GM12878 (cell line): ENCODE measurements around the gene CAMTA1. TPM values are rescaled to one million over a fixed set of nuclear protein-coding genes. Genes with fewer than 3 reads are reported as not detected.

ENCODE experiments used
- ATAC-seq: fragments of 200-7000 bp; cut with Tn5 transposase; 3 replicates; pipeline ENCODE4 v1.9.1; 2020; ENCODE audit warnings: mild to moderate bottlenecking, moderate library complexity
- BruUV-seq: library from RNA; stranded (reverse); fragments of 400-500 nt; replicated peaks from 2 replicates; lab custom pipeline; 2021; lab: Mats Ljungman, UMichigan
- CTCF ChIA-PET: fragments of 300-600 bp; sonication (Branson Sonifier 250); formaldehyde crosslinking; extraction: SDS; loops from one replicate; lab custom pipeline; 2021; ENCODE audit warnings: inconsistent platforms; lab: Yijun Ruan, JAX
- POLR2A ChIA-PET: fragments of 350-600 bp; formaldehyde crosslinking; extraction: SDS; loops from one replicate; lab custom pipeline; 2021; ENCODE audit warnings: inconsistent platforms; lab: Charles Lee
- RAD21 ChIA-PET: fragments of 300-600 bp; sonication (Branson Sonifier 250); formaldehyde crosslinking; loops from one replicate; lab custom pipeline; 2023; ENCODE audit warnings: antibody characterized with exemption; ENCODE audit not compliant: unreplicated experiment; lab: Charles Lee
- SMC1A ChIA-PET: fragments of 300-600 bp; sonication (Branson Sonifier 250); formaldehyde crosslinking; loops from one replicate; lab custom pipeline; 2023; ENCODE audit not compliant: unreplicated experiment, uncharacterized antibody; lab: Charles Lee
- DNase-seq: peaks from one replicate; pipeline ENCODE4 v3.0.0-alpha.2; 2011; ENCODE audit warnings: low read depth, low spot score
- FAIRE-seq: peaks from 3 replicates; lab custom pipeline; 2011; peaks lifted over from hg19 to GRCh38; lab: Jason Lieb, UNC
- H2AFZ ChIP-seq: 2 replicates; pipeline ENCODE4 v1.6.0; 2011; ENCODE audit warnings: low read depth, low read length, control low read depth; ENCODE audit not compliant: control insufficient read depth
- H3K27ac ChIP-seq: 2 replicates; pipeline ENCODE4 v1.5.1; 2011; ENCODE audit warnings: control low read depth; ENCODE audit not compliant: control insufficient read depth, insufficient read depth
- H3K27me3 ChIP-seq, 2 experiments: replicated peaks in 1 of 2; 2 replicates each; pipeline versions ENCODE4 v1.6.0 to v1.6.1; 2011; ENCODE audit warnings: low read length in 1 of 2; ENCODE audit not compliant: control insufficient read depth in 2 of 2, insufficient read depth in 2 of 2
- H3K36me3 ChIP-seq, 2 experiments: 2 replicates each; pipeline ENCODE4 v1.5.1; 2011; ENCODE audit warnings: low read length in 1 of 2; ENCODE audit not compliant: control insufficient read depth in 2 of 2, insufficient read depth in 2 of 2
- H3K4me1 ChIP-seq: 2 replicates; pipeline ENCODE4 v1.6.1; 2011; ENCODE audit warnings: mild to moderate bottlenecking, low read length, moderate library complexity, mixed read lengths; ENCODE audit not compliant: control insufficient read depth, insufficient read depth
- H3K4me2 ChIP-seq: 2 replicates; pipeline ENCODE4 v1.6.0; 2011; ENCODE audit warnings: control low read depth; ENCODE audit not compliant: control insufficient read depth, insufficient read depth
- H3K4me3 ChIP-seq: fragments of 200-600 bp; sonication (generic); 2 replicates; pipeline ENCODE4 v1.5.1; 2016
- H3K79me2 ChIP-seq: 2 replicates; pipeline ENCODE4 v1.6.0; 2011; ENCODE audit warnings: low read length; ENCODE audit not compliant: control insufficient read depth, insufficient read depth
- H3K9ac ChIP-seq: 2 replicates; pipeline ENCODE4 v1.8.0; 2011; ENCODE audit warnings: low read length, control low read depth, mixed read lengths; ENCODE audit not compliant: control insufficient read depth, insufficient read depth
- H3K9me3 ChIP-seq: replicated peaks from 3 replicates; pipeline ENCODE4 v1.5.1; 2011; ENCODE audit warnings: mild to moderate bottlenecking, low read length; ENCODE audit not compliant: control insufficient read depth, insufficient read depth
- H4K20me1 ChIP-seq: 2 replicates; pipeline ENCODE4 v1.6.0; 2011; ENCODE audit not compliant: control insufficient read depth, insufficient read depth
- ATF2 ChIP-seq: IDR thresholded peaks from 2 replicates; pipeline ENCODE4 v1.6.1; 2012; ENCODE audit warnings: low read length, inconsistent platforms
- BHLHE40 ChIP-seq, 2 experiments: fragments of 450-650 bp in 1 of 2; IDR thresholded peaks; 2 replicates each; pipeline ENCODE4 v1.6.1; 2011 to 2017; ENCODE audit warnings: low read depth in 2 of 2, borderline replicate concordance in 1 of 2, improper control_type of control experiment in 1 of 2, low read length in 1 of 2, mild to moderate bottlenecking in 1 of 2
- CBFB ChIP-seq: IDR thresholded peaks from 2 replicates; pipeline ENCODE4 v1.6.1; 2016; ENCODE audit warnings: antibody characterized with exemption, low read depth
- CBX5 ChIP-seq: sonication (generic); IDR thresholded peaks from 2 replicates; pipeline ENCODE4 v1.6.1; 2016; ENCODE audit warnings: low read depth, moderate library complexity, mild to moderate bottlenecking, inconsistent platforms
- CREB1 ChIP-seq: IDR thresholded peaks from 2 replicates; pipeline ENCODE4 v1.6.1; 2012; ENCODE audit warnings: low read depth, mild to moderate bottlenecking, inconsistent platforms
- CTCF ChIP-seq, 3 experiments: IDR thresholded peaks in 2 of 3; conservative IDR thresholded peaks in 1 of 3; 2 replicates each; pipeline ENCODE4 v1.5.1; 2011; ENCODE audit warnings: low read depth in 3 of 3, low read length in 3 of 3, mild to moderate bottlenecking in 3 of 3, control low read depth in 2 of 3, moderate library complexity in 2 of 3, inconsistent platforms in 1 of 3, mixed read lengths in 1 of 3; ENCODE audit not compliant: control insufficient read depth in 2 of 3, insufficient read depth in 1 of 3; ENCODE audit errors: extremely low read depth in 1 of 3
- IRF4 ChIP-seq: IDR thresholded peaks from 2 replicates; pipeline ENCODE4 v1.6.1; 2011; ENCODE audit warnings: low read depth, low read length
- MEF2A ChIP-seq: IDR thresholded peaks from 2 replicates; pipeline ENCODE4 v1.6.1; 2011; ENCODE audit warnings: low read depth, mild to moderate bottlenecking, low read length, moderate library complexity; ENCODE audit not compliant: insufficient read depth
- MLLT1 ChIP-seq: fragments of 450-650 bp; IDR thresholded peaks from 2 replicates; pipeline ENCODE4 v1.6.1; 2016; ENCODE audit warnings: mild to moderate bottlenecking
- RAD21 ChIP-seq: IDR thresholded peaks from 2 replicates; pipeline ENCODE4 v1.6.1; 2011; ENCODE audit warnings: mild to moderate bottlenecking, low read depth, low read length, moderate library complexity; ENCODE audit not compliant: insufficient read depth
- RB1 ChIP-seq: fragments of 450-650 bp; formaldehyde crosslinking; IDR thresholded peaks from 2 replicates; pipeline ENCODE4 v1.6.1; 2017; ENCODE audit warnings: mild to moderate bottlenecking, borderline replicate concordance
- SMC3 ChIP-seq: IDR thresholded peaks from 2 replicates; pipeline ENCODE4 v1.6.1; 2011; ENCODE audit warnings: low read length, improper control_type of control experiment, borderline replicate concordance
- SUZ12 ChIP-seq: fragments of 200-600 bp; sonication (generic); IDR thresholded peaks from one replicate; pipeline ENCODE4 v1.6.1; 2018; ENCODE audit warnings: antibody characterized with exemption, mild to moderate bottlenecking; ENCODE audit not compliant: unreplicated experiment
- WRNIP1 ChIP-seq: IDR thresholded peaks from 2 replicates; pipeline ENCODE4 v1.6.1; 2011; ENCODE audit warnings: low read depth, low read length, improper control_type of control experiment, borderline replicate concordance
- YY1 ChIP-seq: IDR thresholded peaks from 2 replicates; pipeline ENCODE4 v1.6.1; 2011; ENCODE audit warnings: low read depth, mild to moderate bottlenecking, low read length
- ZNF207 ChIP-seq: fragments of 450-650 bp; IDR thresholded peaks from 2 replicates; pipeline ENCODE4 v1.6.1; 2014; ENCODE audit warnings: antibody characterized with exemption, mild to moderate bottlenecking, borderline replicate concordance
- WGBS: methylation state at CpG from one replicate; pipeline ENCODE4 v1.1.6; 2016; ENCODE audit warnings: low lambda C conversion rate; ENCODE audit not compliant: insufficient replicate concordance, insufficient coverage; ENCODE audit errors: missing lambda C conversion rate; 5-methylcytosine and 5-hydroxymethylcytosine counted together
- in situ Hi-C: fragments of 300-500 bp; cut with MboI; formaldehyde crosslinking; loops from 9 replicates; pipeline ENCODE4 v1.14.3; 2018; ENCODE audit warnings: mixed read lengths
- intact Hi-C: fragments of 100-400 bp; cut with micrococcal nuclease; formaldehyde crosslinking; loops from one replicate; pipeline ENCODE4 v1.14.2; 2022; ENCODE audit not compliant: unreplicated experiment
- polyA plus RNA-seq, 11 experiments: library from polyadenylated mRNA; depleted of rRNA in 4 of 11; unstranded in 6 of 11; stranded (reverse) in 5 of 11; fragments of >200 nt; fragmentation: Nextera tagmentation in 4 of 11; fragmentation: Illumina TruSeq in 1 of 11; extraction: Ambion mirVana in 4 of 11; extraction: Trizol in 1 of 11; gene quantifications; 1 replicate in 1 of 11; 2 replicates in 10 of 11; pipeline versions ENCODE4 v1.2.1 to v1.2.3, GENCODE V29; 2011 to 2016; ENCODE audit warnings: inconsistent platforms in 2 of 11, missing spikeins in 2 of 11, low read depth in 1 of 11
- total RNA-seq, 4 experiments: library from RNA; depleted of rRNA in 3 of 4; stranded (reverse); fragments of >200 nt in 3 of 4; fragmentation: Illumina TruSeq in 1 of 4; extraction: Trizol in 1 of 4; gene quantifications; 2 replicates each; pipeline versions ENCODE4 v1.2.1 to v1.2.3, GENCODE V29; 2013 to 2021

Gene CAMTA1
- total and polyA plus RNA-seq, 10 of the 15 experiments (the other 5 are each of a cell fraction or from before 2014, with no cell fraction given): 37.7 to 148 (median 76.4) TPM

GRCh38 chr1:7667625-7668218 is 882.5 kb downstream of the CAMTA1 start:
- no peaks in the 10 kb centered on the region; a peak in 1 of 4 replicates for H3K27me3 ChIP-seq

More at GRCh38 chr1:7667625-7668218, 882.5 kb downstream of the CAMTA1 start:
- TF ChIP-seq IRF4 (no peak), CBFB (no peak), YY1 (peak; percentile 87), ZNF207 (no peak), SMC3 (peak; percentile 80), CTCF (IDR thresholded peaks at IDR 0.05 in 2 of 3, conservative IDR thresholded peaks at IDR 0.05 in 1 of 3; ENCODE audit: control insufficient read depth in 2 of 3, extremely low read depth in 1 of 3, insufficient read depth in 1 of 3, low read depth in 3 of 3, low read length in 3 of 3) (peak; percentile 98 to 99 (median 99); a peak in 5 of 6 replicates), RB1 (peak; percentile 42; the same call in 1 of the 2 replicates), WRNIP1 (no peak), BHLHE40 (IDR thresholded peaks at IDR 0.05; ENCODE audit: borderline replicate concordance in 1 of 2, low read depth in 2 of 2, low read length in 1 of 2) (no peak), SUZ12 (no peak), RAD21 (peak; percentile 95), ATF2 (no peak), CREB1 (no peak), MEF2A (no peak), MLLT1 (no peak), CBX5 (no peak)
- SMC1A ChIA-PET: interaction anchor here (0.8 to 4.8 kb wide), 4 partner anchors 86 to 272 kb away, joined by 3 to 55 read pairs (median 7); no protein-coding TSS in a partner anchor
- H3K79me2 ChIP-seq: no peaks in the 10 kb centered on the region
- BruUV-seq: no TSS peak
- in situ Hi-C loops: no loop called here
- FAIRE-seq (peak; percentile 84), DNase-seq (peak; percentile 11), ATAC-seq (peak; percentile 93)
- H3K4me3 ChIP-seq: no peak overlapping the region
- H3K9ac ChIP-seq: no peak overlapping the region
- no peaks in the 10 kb centered on the region for H3K36me3 ChIP-seq
- no peak overlapping the region for H3K4me2 ChIP-seq
- H4K20me1 ChIP-seq: no peaks in the 10 kb centered on the region
- no peak overlapping the region for H3K27ac ChIP-seq
- POLR2A ChIA-PET: no interaction called here
- intact Hi-C loops: loop anchor here (1.0 to 10.0 kb wide), 3 partner anchors 86 to 677 kb away; no protein-coding TSS in a partner anchor
- no peaks in the 10 kb centered on the region for H3K4me1 ChIP-seq
- no peaks in the 10 kb centered on the region for H3K9me3 ChIP-seq
- RAD21 ChIA-PET: interaction anchor here (1.1 to 5.2 kb wide), 3 partner anchors 9 to 235 kb away, joined by 4 to 45 read pairs (median 4); no protein-coding TSS in a partner anchor
- H2AFZ ChIP-seq: no peak overlapping the region
- CTCF ChIA-PET: interaction anchor here (0.7 to 7.6 kb wide), 21 partner anchors 9 to 681 kb away, joined by 3 to 208 read pairs (median 4); no protein-coding TSS in a partner anchor
- WGBS: 0% methylated on average over 10 of the region's 11 CpGs
